GM12875 (cell line): Measurements from ENCODE around the gene CRISP1.

Source experiments
- H3K4me3 ChIP-seq: one replicate; pipeline ENCODE4 v1.5.1; 2011; ENCODE audit warnings: low read depth, low read length, control low read depth
- TF ChIP-seq, protein P1 (sequence below): IDR thresholded peaks from 2 replicates; pipeline ENCODE4 v1.5.1; 2011; ENCODE audit warnings: low read depth, mild to moderate bottlenecking, control low read depth, inconsistent platforms, low read length, moderate library complexity, borderline replicate concordance; ENCODE audit not compliant: insufficient read depth

Gene CRISP1

DNA sequence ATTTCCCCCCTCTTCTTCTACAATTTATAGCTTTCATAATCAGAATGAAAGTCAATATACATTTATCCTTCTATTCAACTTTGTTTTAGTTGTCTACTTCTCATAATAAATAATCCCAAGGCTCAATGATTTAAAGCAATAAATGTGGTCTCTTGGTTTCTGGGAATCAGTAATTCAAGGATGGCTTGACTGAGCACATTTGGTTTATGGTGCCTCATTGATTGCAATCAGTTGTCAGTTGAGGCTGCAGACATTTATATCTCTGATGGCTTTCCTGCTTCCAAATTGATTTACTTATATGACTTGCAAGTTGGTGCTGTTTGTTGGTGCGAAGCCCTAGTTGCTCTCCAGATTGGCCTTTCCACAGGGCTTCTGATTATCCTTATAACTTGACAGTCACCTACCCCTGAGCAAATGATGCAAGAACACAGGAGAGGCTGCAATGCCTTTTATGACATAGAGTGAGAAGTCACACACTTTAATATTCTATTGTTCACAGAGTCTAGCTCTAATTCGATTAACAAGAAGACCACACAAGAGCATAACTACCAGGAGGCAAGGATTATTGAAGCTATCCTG, 2.7 kb upstream of the CRISP1 start:
- no peak overlapping the region for H3K4me3 ChIP-seq
- TF ChIP-seq, protein P1, sequence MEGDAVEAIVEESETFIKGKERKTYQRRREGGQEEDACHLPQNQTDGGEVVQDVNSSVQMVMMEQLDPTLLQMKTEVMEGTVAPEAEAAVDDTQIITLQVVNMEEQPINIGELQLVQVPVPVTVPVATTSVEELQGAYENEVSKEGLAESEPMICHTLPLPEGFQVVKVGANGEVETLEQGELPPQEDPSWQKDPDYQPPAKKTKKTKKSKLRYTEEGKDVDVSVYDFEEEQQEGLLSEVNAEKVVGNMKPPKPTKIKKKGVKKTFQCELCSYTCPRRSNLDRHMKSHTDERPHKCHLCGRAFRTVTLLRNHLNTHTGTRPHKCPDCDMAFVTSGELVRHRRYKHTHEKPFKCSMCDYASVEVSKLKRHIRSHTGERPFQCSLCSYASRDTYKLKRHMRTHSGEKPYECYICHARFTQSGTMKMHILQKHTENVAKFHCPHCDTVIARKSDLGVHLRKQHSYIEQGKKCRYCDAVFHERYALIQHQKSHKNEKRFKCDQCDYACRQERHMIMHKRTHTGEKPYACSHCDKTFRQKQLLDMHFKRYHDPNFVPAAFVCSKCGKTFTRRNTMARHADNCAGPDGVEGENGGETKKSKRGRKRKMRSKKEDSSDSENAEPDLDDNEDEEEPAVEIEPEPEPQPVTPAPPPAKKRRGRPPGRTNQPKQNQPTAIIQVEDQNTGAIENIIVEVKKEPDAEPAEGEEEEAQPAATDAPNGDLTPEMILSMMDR: no peak

DNA sequence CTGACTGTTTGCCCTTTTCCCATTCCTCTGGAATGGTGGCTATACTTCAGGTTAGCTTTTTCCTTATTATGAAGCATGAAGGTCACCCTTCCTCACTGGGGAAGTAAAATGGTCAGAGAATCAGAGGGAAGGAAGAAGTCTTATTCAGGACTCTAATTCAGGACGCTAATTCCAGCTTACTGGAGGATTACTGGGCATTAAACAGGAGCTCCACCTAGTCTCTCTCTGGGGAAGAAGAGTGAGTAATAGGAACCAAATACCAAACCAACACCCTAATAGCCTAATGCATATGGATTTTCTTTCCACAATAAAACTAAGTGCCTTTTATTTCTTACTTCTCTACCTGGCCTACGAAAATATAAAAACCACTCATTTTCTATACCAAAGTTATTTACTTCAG, 10.1 kb downstream of the CRISP1 start:
- TF ChIP-seq, protein P1: no peak
- no peak overlapping the region for H3K4me3 ChIP-seq

DNA sequence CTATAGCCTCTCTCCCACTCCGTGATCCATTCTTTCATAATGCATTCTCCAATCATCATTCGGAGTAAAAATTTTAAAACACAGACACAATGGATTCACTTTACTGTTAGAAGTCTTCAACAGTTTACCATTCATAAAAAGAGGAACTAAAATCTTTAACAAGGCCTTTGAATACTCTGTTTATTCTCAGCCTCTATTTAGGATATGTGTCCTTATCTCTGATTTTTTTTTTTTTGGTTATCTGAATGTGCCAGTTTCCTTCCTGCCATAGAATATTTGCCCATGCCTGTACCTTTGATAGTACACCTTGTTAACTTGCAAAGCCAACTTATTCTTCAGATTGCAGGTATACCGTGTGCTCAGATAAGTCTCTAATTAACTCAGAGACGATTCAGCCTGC, 11.1 kb downstream of the CRISP1 start:
- TF ChIP-seq, protein P1: no peak
- no peak overlapping the region for H3K4me3 ChIP-seq

DNA sequence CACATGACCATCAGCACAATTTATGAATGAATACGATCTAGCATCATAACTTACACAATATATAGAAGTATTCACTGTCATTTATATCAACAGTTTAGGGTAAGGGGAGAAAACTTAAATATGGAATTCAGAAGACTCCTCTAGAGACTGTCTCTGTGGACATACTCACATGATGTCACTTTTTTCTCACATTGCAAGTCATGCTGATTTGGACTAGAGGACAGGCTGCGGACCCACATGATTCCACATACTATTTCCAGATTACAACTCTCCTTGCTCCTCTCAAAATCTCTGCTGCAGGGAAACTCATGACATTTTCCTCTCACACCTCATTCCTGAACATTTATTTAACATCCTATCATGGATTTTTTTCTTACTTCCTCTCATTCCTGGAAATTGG, 13.4 kb downstream of the CRISP1 start:
- H3K4me3 ChIP-seq: no peak overlapping the region
- TF ChIP-seq, protein P1: no peak

DNA sequence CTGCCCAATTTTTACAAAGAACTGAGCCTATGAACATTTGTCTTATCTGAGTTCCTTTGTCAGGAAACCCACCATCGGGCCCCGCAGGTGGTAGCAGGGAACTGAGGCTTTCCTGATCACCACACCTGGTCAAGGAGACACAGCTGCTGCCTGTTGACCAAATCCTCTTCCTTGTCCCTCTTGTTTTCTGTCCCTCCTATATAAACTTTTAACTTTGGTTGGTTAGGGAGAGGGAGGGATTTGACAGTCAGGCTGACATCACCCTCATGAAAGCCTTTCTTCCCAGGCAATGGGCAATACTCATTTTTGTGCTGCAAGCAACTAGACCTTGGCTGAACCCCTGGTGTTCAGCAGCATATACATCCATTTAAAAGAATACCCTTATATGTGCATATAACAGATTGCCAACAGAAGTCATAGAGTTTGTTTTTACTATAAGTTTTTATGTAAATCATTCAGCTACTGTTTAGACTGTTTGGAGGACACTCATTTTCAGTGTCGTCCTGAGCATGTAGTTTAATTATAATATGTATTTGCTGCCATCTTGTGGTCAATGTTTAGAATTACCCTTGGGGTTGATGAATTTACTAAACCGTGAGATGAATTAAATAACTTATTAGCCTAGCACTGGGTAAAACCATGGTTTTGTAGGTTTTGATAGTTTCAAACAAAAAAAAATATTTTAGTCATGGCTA, 17.0 kb downstream of the CRISP1 start:
- TF ChIP-seq, protein P1: no peak
- H3K4me3 ChIP-seq: no peak overlapping the region

DNA sequence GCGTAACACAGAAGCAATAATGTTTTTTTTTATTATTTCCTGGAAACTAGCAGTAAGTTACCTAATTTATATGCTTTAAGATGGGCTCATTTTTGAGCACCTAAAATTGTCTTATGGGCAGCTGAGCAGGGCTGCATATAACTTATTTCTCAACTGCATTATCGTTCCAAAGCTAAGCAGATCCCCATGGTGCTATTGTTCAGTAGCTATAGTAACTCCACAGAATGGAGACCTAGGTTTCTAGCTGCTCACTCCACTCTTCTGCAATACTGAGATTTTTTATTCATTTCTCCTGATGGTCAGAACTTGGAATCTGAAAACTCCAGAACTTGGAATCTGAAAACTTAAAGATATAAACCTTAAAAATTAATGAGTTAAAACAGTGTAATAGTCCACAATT, 18.7 kb downstream of the CRISP1 start:
- no peak overlapping the region for H3K4me3 ChIP-seq
- TF ChIP-seq, protein P1: no peak

DNA sequence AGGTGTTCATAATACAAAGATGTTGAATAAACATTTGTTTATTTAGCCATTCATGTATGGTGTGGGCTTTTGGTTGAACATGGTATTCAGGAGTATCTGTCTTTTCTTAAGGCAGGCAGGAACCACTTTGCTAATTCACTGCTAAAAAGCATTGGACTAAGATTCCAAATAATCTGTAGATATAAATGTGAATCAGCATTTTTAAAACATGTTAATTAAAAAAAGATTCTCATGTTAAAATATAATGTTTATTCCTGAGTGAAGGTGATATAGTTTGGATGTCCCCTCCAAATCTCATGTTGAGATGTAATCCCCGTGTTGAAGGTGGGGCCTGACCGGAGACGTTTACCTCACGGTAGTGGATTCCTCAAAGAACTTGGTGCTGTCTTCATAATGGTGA, 19.3 kb downstream of the CRISP1 start:
- no peak overlapping the region for H3K4me3 ChIP-seq
- TF ChIP-seq, protein P1: no peak
